ENCODE measurements around the gene AK3.

Gene AK3

GRCh38 chr9:4709380-4709779 lies 31.6 kb downstream of the AK3 start:
- in situ Hi-C loops (cut with MboI; ENCODE audit: low sequenced_read_pairs): no loop called here

DNA sequence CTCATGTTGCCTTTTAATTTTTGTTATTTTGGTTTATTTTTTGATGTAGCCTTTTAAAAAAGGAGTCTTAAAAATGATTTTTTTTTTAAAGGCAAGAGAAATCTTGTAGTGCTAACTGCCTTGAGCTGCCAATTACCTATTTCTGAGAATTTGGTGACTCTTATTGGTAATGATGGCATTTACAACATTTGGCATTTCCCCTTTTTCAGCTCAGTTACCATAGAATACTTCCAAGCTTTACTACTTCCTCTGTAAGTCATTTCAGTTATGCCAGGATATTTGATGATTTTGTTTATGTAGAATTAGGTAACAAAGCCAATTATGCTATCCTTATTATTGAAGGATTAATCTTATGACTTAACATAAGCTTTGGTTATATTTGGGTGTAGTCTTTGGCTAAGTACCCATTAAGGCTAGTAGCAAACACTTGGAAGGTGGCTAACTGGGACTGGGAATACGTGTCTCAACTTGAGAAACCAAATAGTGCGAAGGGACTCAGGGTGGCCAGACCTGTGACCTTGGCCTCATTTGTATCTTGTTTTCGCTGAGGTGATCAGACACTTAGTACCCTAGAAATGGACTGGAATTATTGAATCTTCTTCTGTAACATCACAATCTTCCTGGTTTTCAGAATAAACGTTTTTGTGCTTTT lies 33.9 kb downstream of the AK3 start:
- in situ Hi-C loops (cut with MboI; ENCODE audit: low sequenced_read_pairs): no loop called here

DNA sequence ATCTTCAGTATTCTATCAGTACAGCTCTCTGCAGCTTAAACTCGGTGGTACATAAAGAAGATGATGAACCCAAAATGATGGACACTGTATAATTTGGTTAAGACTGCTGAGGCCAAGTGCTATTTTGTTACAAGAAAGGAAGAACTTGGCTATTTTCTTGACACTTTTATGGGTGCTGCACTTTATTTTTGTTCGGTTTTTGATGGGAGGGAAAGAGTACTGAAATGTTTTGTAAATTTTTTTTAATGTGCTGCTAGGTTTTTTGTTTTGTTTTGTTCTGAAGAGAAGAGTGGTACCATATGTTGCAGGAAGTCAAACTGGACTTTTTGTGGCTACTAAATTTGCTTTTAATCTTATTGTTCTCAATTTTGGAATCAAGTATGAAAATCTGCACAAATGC lies 35.0 kb downstream of the AK3 start:
- in situ Hi-C loops (cut with MboI; ENCODE audit: low sequenced_read_pairs): no loop called here

DNA sequence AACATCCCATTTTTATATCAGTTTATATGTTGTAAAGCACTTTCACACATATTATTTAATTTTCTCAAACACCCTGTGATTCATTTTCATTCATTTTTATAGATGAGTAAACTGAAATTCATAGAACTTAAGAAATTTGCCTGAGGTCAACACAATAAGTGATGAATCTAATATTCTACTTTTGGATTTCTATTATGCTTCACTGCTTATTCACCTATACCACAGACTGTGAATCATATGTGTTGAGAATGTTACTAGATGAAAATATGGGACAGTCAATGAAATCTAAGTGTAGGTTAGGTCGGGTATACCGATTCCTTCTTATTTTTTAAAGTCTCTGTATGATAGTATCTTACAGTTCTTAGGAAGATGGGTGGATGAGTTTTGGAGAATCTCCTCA lies 36.9 kb downstream of the AK3 start:
- in situ Hi-C loops (cut with MboI; ENCODE audit: low sequenced_read_pairs): no loop called here

DNA sequence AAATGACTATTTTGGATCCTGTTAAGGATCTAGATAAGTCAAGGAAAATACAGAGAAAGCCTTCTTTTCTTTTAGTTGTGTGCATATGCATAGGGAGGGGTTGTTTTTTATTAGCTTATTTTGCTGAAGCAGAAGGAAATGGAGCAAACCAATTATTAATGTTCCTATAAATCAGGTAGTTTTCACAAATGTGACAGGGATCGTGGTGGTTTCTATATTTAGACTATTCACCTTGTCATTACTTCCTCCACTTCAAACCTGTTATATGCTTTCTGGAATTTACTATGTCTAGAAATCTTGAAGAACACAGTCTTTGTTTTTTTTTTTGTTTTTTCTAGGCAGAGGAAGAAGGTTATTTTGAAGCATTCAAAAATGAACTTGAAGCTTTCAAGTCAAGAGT lies 39.5 kb downstream of the AK3 start:
- in situ Hi-C loops (cut with MboI; ENCODE audit: low sequenced_read_pairs): no loop called here

DNA sequence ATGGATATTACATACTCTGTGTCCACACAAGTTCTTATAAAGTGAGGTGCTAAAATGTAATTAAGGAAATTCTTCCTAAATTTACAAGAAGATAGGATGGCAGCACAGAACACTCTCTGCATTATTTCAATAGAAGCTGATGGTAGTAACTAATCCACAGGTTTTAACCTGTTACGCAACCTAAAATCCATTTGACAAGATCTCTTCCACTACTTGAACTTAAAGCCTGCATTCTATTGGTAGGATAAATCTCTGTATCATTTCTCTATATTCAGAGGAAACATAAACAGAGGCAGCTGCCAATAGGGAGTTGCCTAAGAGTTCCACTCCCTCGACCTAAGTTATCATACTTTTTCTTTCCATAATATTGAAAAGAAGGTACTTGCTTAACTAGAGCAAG lies 40.1 kb downstream of the AK3 start:
- in situ Hi-C loops (cut with MboI; ENCODE audit: low sequenced_read_pairs): no loop called here

- in situ Hi-C loops (cut with MboI; ENCODE audit: low sequenced_read_pairs): no loop called here
Measured at GRCh38 chr9:4700091-4700490, 40.9 kb downstream of the AK3 start.

GRCh38 chr9:4691795-4692194 lies 49.2 kb downstream of the AK3 start:
- in situ Hi-C loops (cut with MboI; ENCODE audit: low sequenced_read_pairs): no loop called here

DNA sequence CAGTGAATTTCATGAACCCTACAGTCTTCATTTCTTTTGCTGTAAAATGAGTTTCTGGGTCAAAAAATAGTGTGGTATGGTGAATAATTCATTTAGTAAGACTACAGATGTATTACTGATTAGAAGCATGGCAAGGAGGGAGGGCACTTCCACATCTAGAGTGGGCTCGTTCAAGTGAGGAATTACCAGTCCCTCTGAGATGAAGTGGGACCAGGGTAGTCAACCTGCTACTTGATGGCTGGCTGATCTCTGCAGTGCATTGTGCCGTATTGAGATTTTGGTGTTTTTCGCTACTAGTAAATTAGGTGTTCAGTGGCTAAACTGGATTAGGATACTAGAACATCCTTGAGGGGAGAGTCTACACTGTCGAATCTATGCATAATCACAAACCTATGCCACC lies 50.9 kb downstream of the AK3 start:
- in situ Hi-C loops (cut with MboI; ENCODE audit: low sequenced_read_pairs): no loop called here

DNA sequence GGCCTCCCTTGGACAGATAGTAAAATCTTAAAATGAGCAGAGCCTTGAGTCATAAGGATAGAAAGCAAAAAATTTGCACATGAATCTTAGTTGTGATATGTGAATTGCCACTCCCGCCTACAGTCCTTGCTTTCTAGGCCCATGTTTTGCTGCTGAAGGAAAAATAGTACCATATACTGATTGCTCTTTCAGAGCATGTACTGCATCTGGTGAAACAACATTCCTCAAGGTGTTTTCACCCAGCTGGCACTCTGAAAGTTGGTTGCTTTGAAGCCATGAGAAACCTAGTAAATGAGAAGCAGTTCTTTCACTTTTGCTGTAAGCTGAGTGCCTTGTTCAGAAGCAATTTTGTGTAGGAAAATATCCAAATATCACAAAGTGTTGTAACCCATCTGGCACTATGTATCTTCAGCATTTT lies 51.3 kb downstream of the AK3 start:
- in situ Hi-C loops (cut with MboI; ENCODE audit: low sequenced_read_pairs): no loop called here

GRCh38 chr9:4689021-4689420 lies 52.0 kb downstream of the AK3 start:
- in situ Hi-C loops (cut with MboI; ENCODE audit: low sequenced_read_pairs): no loop called here

GRCh38 chr9:4686584-4686983 lies 54.4 kb downstream of the AK3 start:
- in situ Hi-C loops (cut with MboI; ENCODE audit: low sequenced_read_pairs): no loop called here

DNA sequence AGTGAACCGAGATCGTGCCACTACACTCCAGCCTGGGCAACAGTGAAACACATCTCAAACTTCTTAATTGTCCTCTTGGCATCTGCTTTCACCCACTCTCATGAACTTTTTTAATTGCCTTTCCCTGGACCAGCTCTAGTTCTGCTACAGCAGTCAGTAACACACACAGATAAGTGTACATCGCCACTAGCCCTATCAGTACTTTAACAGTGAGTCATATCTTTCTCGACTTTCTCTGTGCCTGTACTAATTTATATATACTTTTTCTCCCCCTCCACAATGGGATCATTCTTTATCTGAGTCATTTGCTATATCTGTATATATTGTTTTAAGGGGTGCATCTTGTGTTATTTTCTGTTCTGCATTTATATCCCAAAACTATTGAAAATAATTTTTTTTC lies 54.9 kb downstream of the AK3 start:
- in situ Hi-C loops (cut with MboI; ENCODE audit: low sequenced_read_pairs): no loop called here

DNA sequence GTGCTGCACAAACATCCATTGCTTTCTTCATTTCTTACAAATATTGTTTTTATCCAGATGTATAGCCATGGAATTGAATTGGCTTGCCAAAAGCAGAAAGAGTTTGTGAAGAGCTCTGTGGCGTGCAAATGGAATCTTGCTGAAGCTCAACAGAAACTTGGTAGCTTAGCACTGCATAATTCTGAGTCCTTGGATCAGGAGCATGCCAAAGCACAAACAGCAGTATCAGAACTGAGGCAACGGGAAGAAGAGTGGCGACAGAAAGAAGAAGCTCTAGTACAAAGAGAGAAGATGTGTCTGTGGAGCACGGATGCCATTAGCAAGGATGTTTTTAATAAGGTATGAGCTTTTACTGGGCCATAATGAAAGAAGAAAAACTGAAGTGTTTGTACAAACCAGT lies 56.2 kb downstream of the AK3 start:
- in situ Hi-C loops (cut with MboI; ENCODE audit: low sequenced_read_pairs): no loop called here

GRCh38 chr9:4680750-4681149 lies 60.3 kb downstream of the AK3 start:
- in situ Hi-C loops (cut with MboI; ENCODE audit: low sequenced_read_pairs): no loop called here

GRCh38 chr9:4680173-4680525 lies 60.9 kb downstream of the AK3 start:
- in situ Hi-C loops (cut with MboI; ENCODE audit: low sequenced_read_pairs): no loop called here

DNA sequence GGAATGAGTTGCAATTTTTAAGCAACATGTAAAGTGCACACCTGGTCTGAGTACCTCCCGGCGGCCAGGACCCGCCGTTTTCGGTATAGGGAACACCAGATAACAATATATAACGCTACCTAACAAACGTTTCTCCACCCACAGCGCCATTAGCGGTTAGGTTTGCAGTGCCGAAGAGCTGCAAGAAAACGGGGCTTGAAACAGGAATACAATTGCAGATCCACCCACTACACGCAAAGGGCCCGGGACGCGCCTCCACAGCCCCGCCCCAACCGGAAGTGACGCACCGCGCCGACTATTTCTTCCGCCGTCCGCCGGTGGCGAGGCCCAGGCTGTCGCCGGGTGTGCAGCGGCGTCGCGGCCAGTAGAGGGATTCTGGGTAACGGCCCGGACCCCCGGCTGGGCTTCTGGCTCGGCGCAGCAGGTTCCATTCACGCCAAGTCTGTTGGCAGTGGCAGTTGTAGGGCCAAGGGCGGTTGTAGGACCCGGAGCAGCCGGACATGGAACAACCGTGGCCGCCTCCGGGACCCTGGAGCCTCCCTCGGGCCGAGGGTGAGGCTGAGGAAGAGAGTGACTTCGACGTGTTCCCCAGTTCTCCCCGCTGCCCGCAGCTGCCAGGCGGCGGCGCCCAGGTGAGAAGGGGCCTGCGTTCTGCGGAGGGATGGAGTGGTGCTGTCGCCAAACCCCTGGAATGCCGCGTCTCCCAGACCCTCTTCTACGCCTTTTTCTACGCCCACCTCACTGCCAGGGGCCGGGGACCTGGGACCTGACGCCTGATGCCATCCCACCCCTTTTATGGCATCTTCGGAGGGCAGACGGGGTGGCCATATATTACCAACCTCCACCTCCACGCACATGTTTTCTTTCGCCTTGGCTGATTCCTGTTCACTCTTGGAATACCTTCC lies 61.5 kb downstream of the AK3 start, which contains the start of gene CDC37L1:
Gene CDC37L1, plus strand, starts transcription at position 302 of the 905 bp plus-strand sequence. Its CDS starts 199 bp downstream, at position 501.
- in situ Hi-C loops (cut with MboI; ENCODE audit: low sequenced_read_pairs): no loop called here

DNA sequence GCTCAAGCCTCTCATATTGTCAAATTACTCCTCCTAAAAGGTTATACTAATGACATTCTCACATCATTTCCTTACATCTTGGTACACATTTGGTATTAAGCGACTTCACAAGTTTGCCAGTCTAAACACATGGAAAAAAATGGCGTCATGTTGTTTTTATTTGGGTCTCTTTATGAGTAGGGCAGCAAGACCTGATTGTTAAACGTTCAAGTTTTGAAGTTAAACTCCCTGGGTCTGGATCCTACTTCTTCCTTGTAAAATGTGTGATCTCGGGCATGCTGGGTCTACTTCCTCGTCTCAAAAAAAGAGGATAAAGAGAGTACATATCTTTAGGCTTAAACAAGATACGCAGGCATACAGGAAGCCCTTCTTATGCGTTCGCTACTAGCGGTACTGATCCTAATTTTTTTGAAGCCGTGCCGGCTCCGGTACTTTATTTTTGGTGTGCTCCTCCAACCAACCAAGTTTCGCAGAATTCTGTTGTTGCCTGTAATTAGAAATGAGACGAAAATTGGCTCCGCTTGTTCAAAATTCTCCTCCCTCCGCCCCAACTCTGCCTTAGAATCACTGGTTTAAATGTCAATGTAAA lies 62.2 kb downstream of the AK3 start:
- in situ Hi-C loops (cut with MboI; ENCODE audit: low sequenced_read_pairs): no loop called here

DNA sequence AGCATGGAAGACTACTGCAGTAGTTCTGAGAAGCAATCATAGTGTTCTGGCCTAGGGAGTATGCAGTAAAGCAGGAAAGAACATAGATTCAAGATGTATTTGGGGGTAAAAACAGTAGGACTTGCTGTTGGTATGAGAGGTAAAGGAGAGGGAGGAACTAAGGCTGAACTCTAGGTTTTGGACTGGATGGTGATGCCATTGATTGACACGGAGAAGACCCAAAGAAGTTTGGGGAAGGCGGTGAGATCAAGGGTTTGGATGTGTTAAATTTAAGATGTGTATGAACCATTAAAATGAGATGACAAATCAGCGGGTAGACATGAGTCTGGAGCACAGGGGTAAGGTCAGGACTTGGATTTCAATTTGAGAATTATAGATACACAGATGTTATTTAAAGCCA lies 63.6 kb downstream of the AK3 start:
- in situ Hi-C loops (cut with MboI; ENCODE audit: low sequenced_read_pairs): no loop called here

GRCh38 chr9:4674783-4675182 lies 66.2 kb downstream of the AK3 start:
- in situ Hi-C loops (cut with MboI; ENCODE audit: low sequenced_read_pairs): no loop called here

DNA sequence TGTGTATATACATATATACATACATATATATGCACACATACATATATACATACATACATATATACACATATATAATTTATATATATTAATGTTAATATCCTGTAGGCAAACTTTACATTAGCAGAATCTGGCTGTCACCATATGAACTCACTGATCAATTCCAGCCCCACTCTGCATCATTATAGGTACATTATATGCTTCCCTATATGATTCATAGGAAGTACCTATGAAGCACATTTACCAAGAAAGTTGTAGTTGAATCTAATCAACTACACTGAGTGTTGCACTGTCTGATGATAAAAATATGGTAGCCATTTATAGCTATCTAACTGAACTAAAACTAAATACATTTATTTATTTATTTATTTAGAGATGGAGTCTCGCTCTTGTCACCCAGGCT lies 69.3 kb downstream of the AK3 start:
- in situ Hi-C loops (cut with MboI; ENCODE audit: low sequenced_read_pairs): no loop called here

DNA sequence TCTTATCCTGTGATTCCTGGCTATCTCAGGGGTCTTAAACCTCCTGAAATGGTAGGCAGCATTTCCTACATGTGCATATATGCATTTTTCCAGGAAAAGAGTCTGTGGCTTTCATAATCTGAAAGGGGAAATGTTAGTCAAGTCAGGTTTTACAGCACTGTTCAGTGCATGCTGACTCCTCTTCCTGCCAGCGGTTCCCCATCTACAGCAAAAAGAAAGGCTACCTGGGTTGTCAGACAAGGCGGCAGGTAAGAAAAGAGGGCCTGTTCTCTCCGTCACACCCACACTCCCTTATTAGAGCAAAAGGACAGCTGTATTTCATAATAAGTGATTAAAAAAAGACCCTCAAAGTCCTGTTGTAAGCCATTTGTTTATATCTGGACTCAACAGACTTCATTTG lies 70.4 kb downstream of the AK3 start:
- in situ Hi-C loops (cut with MboI; ENCODE audit: low sequenced_read_pairs): no loop called here
